ENCODE measurements around the gene UBE4B. TPM values are rescaled to one million over a fixed set of nuclear protein-coding genes. Genes with fewer than 3 reads are reported as not detected.

The UBE4B gene
- total RNA-seq, 1 donor from 2014 or later = 80.3 TPM

DNA sequence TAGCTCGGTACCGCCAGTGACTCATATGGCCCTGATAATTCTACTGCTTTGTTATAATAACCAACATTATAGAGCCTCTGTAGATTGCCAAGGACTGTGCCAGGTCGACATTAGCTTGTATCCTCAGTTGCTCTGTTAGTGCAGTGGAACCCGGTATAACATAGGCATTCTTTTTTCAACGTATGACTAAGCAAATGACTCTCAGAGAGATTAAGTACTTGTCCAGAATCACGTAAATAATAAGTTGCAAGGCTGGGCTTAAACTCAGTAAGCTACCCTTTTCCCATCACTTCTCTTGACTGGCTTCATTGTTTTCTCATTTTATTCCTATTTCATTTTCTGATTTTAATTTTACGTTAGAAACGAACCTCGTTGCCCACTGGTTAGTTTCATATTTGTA, 85.1 kb downstream of the UBE4B start:
- peaks cover 79% of the 10 kb centered on the region for H3K36me3 ChIP-seq
- H3K27me3 ChIP-seq (ENCODE audit: low read depth) = no peaks in the 10 kb centered on the region
- no peak for DNase-seq
- no peaks in the 10 kb centered on the region for H3K9me3 ChIP-seq (replicated peaks)
- no peak overlapping the region for H3K27ac ChIP-seq (replicated peaks)
- intact Hi-C loops (cut with micrococcal nuclease) = no loop called here
- no peak overlapping the region for H3K4me3 ChIP-seq
- TF ChIP-seq, protein P1, sequence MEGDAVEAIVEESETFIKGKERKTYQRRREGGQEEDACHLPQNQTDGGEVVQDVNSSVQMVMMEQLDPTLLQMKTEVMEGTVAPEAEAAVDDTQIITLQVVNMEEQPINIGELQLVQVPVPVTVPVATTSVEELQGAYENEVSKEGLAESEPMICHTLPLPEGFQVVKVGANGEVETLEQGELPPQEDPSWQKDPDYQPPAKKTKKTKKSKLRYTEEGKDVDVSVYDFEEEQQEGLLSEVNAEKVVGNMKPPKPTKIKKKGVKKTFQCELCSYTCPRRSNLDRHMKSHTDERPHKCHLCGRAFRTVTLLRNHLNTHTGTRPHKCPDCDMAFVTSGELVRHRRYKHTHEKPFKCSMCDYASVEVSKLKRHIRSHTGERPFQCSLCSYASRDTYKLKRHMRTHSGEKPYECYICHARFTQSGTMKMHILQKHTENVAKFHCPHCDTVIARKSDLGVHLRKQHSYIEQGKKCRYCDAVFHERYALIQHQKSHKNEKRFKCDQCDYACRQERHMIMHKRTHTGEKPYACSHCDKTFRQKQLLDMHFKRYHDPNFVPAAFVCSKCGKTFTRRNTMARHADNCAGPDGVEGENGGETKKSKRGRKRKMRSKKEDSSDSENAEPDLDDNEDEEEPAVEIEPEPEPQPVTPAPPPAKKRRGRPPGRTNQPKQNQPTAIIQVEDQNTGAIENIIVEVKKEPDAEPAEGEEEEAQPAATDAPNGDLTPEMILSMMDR (IDR thresholded peaks at IDR 0.05; ENCODE audit: borderline replicate concordance) = no peak
- no peaks in the 10 kb centered on the region for H3K4me1 ChIP-seq

DNA sequence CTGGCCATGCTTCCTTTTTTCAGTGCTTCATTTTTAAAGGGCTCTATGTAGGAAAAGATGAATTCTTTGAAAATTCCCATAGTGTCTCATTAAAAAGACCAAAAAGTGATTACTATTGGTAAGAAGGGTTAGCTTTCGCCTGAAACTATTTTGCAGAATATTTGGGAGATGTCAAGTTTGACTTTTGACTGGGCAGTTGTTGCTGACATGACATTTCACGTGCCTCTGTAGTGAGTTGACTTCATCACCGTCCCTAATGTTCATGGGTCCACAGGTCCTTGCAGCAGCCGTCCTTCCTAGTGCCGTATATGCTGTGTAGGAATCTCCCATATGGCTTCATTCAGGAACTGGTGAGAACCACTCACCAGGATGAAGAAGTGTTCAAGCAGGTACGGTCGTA, 88.9 kb downstream of the UBE4B start:
- Histone ChIP-seq H3K27ac (replicated peaks) (no peak overlapping the region), H3K4me3 (no peak overlapping the region), H3K4me1 (no peaks in the 10 kb centered on the region), H3K27me3 (ENCODE audit: low read depth) (no peaks in the 10 kb centered on the region), H3K9me3 (replicated peaks) (no peaks in the 10 kb centered on the region), H3K36me3 (peaks cover 85% of the 10 kb centered on the region)
- no peak for DNase-seq
- TF ChIP-seq, protein P1 (IDR thresholded peaks at IDR 0.05; ENCODE audit: borderline replicate concordance) = no peak
- intact Hi-C loops (cut with micrococcal nuclease) = no loop called here

DNA sequence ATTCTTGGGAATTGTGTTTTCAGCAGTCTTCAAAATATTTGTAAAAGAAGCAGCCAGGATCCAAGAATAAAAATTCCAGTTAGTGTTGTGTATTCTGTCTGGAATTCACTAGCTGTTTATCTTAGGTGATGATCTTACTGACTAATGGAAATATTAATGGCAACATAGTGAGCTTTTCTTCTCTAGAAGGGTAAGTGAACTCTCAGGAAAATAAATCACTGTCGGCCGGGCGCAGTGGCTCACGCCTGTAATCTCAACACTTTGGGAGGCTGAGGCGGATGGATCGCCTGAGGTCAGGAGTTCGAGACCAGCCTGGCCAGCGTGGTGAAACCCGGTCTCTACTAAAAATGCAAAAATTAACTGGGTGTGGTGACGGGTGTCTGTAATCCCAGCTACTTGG, 90.2 kb downstream of the UBE4B start:
- Histone ChIP-seq H3K27ac (replicated peaks) (no peak overlapping the region), H3K4me1 (no peaks in the 10 kb centered on the region), H3K27me3 (ENCODE audit: low read depth) (no peaks in the 10 kb centered on the region), H3K4me3 (no peak overlapping the region), H3K9me3 (replicated peaks) (no peaks in the 10 kb centered on the region), H3K36me3 (peaks cover 86% of the 10 kb centered on the region)
- intact Hi-C loops (cut with micrococcal nuclease) = no loop called here
- TF ChIP-seq, protein P1 (IDR thresholded peaks at IDR 0.05; ENCODE audit: borderline replicate concordance) = no peak
- DNase-seq = no peak

DNA sequence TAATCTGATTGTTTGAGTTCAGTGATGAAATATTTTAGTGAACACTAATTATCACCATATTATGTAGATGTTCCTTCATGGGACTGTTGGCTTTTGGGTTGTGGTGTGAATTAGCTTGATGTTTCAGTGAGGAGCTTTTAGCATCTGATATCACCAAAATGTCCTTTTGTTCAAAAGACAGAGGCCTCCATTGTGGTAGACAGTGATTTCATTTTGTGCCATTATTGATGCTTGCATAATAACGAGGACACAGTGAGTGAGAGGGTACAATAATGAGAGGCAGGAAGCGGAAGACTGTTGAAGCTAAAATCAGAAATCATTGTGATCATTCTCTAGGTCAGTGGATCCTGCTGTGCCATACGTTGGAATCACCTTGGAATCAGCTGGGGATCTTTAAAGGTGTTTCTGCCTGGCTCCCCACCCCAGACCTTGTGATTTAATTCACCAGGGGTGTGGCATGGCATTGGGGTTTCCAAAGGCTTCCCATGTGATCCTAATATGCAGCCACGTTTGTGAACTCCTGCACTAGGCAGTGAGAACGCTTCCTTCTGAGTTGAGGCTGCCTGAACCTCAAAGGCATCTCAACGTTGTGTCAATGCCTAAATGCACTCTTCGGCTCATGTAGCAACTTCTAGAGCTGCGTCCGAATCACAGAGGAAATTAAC, 95.5 kb downstream of the UBE4B start:
- H3K27me3 ChIP-seq (ENCODE audit: low read depth) = no peaks in the 10 kb centered on the region
- no peaks in the 10 kb centered on the region for H3K9me3 ChIP-seq (replicated peaks)
- TF ChIP-seq, protein P1 (IDR thresholded peaks at IDR 0.05; ENCODE audit: borderline replicate concordance) = no peak
- DNase-seq = no peak
- no peaks in the 10 kb centered on the region for H3K4me1 ChIP-seq
- intact Hi-C loops (cut with micrococcal nuclease) = no loop called here
- H3K4me3 ChIP-seq = no peak overlapping the region
- H3K27ac ChIP-seq (replicated peaks) = no peak overlapping the region
- H3K36me3 ChIP-seq = peaks cover 85% of the 10 kb centered on the region

DNA sequence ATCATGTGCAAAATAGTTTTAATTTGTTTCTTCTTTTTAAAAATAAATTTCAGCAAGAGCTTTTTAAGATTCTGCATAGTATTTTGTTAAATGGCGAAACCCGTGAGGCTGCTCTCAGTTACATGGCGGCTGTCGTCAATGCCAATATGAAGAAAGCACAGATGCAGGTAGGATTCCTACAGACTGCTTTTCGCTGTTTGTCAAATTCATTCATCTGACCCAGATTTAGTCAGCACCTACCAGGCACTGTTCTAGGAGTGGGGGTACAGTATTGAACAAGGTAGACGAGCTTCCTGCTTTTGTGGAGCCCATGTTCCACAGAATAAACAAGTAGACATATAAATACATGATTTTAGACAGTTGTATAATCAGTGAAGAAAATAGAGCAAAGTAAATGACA, 99.6 kb downstream of the UBE4B start:
- TF ChIP-seq, protein P1 (IDR thresholded peaks at IDR 0.05; ENCODE audit: borderline replicate concordance) = no peak
- Histone ChIP-seq H3K27ac (replicated peaks) (no peak overlapping the region), H3K4me1 (no peaks in the 10 kb centered on the region), H3K4me3 (no peak overlapping the region), H3K36me3 (peaks cover 90% of the 10 kb centered on the region), H3K9me3 (replicated peaks) (no peaks in the 10 kb centered on the region), H3K27me3 (ENCODE audit: low read depth) (no peaks in the 10 kb centered on the region)
- intact Hi-C loops (cut with micrococcal nuclease) = no loop called here
- no peak for DNase-seq
